GM12891 (cell line): ENCODE measurements around the gene SUPT6H.

Experiments used
- POLR2A ChIP-seq: IDR thresholded peaks from 2 replicates; pipeline ENCODE4 v1.6.1; 2011; ENCODE audit warnings: low read depth, low read length, control low read depth
- POLR2AphosphoS5 ChIP-seq: IDR thresholded peaks from 2 replicates; pipeline ENCODE4 v1.6.1; 2011; ENCODE audit warnings: low read depth, low read length, control low read depth
- POU2F2 ChIP-seq: IDR thresholded peaks from 2 replicates; pipeline ENCODE4 v1.6.1; 2011; ENCODE audit warnings: low read depth, mild to moderate bottlenecking, control low read depth, low read length, moderate library complexity
- TAF1 ChIP-seq: IDR thresholded peaks from 2 replicates; pipeline ENCODE4 v1.6.1; 2011; ENCODE audit warnings: low read depth, low read length, control low read depth

GRCh38 chr17:28726627-28727491 lies 64.9 kb downstream of the SUPT6H start:
- TF ChIP-seq POLR2A (0 out of 2 replicates have a peak, but pooled peaks have one; percentile 39), POU2F2 (peak; percentile 46; the same call in 1 of the 2 replicates), POLR2AphosphoS5 (peak; percentile 52; the same call in 1 of the 2 replicates), TAF1 (no peak; the same call in none of the 2 replicates)
